Ammon's horn (tissue), 1 donor: ENCODE measurements around the gene THBD.

Experiments
- DNase-seq: peaks from one replicate; pipeline ENCODE4 v3.0.0-alpha.2; 2016; ENCODE audit warnings: low spot score

THBD gene, protein sequence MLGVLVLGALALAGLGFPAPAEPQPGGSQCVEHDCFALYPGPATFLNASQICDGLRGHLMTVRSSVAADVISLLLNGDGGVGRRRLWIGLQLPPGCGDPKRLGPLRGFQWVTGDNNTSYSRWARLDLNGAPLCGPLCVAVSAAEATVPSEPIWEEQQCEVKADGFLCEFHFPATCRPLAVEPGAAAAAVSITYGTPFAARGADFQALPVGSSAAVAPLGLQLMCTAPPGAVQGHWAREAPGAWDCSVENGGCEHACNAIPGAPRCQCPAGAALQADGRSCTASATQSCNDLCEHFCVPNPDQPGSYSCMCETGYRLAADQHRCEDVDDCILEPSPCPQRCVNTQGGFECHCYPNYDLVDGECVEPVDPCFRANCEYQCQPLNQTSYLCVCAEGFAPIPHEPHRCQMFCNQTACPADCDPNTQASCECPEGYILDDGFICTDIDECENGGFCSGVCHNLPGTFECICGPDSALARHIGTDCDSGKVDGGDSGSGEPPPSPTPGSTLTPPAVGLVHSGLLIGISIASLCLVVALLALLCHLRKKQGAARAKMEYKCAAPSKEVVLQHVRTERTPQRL

GRCh38 chr20:23049201-23050075 lies at the start of gene THBD:
Gene THBD, minus strand, starts transcription at chr20:23049672. Its CDS starts 168 bp downstream, at chr20:23049504.
- no peak for DNase-seq

- DNase-seq = no peak
Observed at GRCh38 chr20:23097636-23098580, 48.4 kb upstream of the THBD start.

GRCh38 chr20:23096986-23097520 lies 47.6 kb upstream of the THBD start:
- no peak for DNase-seq

DNA sequence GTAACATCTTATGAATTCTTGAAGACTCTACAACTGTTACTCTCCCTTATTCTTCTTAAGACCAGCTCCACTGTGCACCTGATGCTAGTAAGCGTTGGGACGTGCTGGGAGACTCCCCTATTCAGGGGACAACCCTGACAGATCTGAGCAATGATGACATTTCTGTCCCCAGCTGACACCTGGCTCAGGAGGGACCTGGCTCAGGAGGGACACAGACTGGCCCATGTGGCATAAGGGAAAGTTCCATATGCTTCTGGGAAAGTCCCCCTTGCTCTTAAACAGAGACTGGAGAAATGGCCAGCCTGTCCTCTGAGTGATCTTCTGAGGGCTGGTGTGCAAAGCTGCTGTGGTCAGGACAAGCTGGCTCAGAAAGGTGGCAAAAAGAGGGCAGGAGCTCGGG lies 46.6 kb upstream of the THBD start:
- DNase-seq = no peak

DNA sequence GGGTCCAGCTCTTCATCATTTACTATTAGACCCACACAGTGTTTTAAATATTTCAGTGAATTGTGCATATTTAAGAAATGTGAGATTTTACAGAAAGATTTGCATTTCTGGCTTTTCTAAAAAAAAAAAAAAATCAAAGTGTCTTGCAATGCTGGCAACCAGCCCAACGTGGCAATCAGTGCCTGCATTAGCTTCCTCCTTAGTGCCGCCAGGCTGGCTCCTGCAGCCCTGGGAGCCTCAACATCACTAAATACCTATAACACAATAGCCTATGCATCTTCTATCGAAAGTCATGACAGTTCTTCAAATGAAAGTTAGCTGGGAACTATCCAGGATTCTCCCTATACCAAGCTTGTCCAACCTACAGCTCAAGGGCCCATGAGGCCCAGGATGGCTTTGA lies 46.0 kb upstream of the THBD start:
- no peak for DNase-seq

GRCh38 chr20:23094927-23095326 lies 45.5 kb upstream of the THBD start:
- DNase-seq = no peak

DNA sequence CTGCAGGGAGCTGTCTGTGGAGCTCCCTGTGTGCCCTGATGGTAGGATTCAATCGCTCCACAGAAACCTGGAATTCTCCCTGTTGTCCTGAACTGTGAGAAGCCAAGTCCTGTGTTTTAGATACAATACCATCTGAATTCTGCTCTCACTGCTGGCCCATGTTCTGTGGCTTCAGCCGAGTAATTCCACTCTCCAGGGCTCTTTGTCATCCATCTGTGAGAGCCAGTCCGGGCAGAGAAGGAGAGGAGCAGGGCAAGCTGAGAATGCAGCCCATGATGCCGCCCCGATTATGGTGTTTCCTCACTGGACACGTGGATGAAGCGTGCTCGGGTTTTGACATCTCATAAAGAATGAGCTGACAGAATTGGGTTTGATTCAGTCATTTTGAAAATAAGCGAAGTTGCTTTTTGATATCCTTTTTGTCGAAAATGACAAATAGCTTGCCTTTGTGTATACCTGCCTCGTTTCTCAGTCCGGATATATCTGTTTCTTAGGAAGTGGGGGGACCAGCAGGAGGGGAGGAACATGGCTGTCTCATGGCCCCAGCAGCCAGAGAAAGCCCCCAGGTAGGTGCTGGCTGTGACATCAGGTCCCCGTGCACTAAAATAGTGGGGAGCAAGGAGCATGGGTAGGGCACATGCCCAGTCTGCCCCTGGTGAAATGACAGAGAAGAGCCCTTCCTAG lies 44.9 kb upstream of the THBD start:
- DNase-seq = no peak

- DNase-seq = no peak
Observed at GRCh38 chr20:23093613-23094012, 44.1 kb upstream of the THBD start.

DNA sequence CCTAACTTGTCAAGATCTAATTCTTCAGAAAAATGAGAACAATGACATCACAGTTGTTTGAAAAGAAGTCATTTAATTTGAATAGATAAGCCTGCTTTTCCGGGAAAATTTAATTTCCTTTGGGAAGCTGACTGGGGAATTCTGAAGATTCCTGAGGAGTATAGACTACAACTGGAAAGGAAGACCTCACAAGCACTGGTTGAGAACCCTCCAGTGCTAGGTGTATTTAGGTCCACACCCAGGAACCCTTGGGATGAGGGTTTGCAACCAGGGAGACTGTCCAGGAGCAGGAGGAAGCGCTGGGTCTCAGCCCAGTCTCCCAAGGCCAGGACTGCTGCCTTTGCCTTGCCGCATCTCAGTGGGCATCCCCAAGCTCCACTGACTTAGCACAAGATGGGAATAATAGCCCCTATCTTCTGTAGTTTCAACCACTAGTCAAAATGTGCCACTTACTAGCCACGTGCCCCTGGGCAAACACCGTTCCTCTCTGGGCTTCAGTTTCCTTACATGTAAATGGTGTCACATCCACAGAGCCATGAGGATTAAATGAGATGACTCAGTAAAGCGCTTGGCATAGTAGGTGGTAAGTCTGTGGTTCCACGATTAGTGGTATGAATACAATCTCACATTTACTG lies 43.5 kb upstream of the THBD start:
- no peak for DNase-seq

GRCh38 chr20:23092384-23092756 lies 42.9 kb upstream of the THBD start:
- no peak for DNase-seq

- DNase-seq = no peak
Observed at GRCh38 chr20:23091721-23092383, 42.4 kb upstream of the THBD start.

GRCh38 chr20:23090878-23091277 lies 41.4 kb upstream of the THBD start:
- no peak for DNase-seq

DNA sequence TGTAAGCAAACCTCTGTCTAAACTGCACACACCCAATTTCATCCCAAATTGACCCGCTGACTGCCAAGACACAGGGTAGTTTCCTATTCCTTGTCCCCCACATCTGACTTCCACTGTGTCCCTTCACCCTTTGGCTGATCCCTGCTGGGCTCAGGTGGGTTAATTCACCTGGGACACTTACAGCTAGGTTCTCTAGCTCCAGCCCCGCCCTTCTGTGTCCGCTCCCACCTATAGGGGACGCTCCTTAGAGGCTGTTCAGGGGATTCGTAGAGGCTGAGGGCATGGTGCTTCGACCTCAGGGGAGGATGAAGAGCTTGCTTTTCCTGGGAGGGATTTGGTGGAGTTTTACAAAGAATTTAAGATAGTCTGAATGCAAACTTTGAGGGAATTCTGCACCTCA lies 40.7 kb upstream of the THBD start:
- no peak for DNase-seq

GRCh38 chr20:23088866-23089265 lies 39.4 kb upstream of the THBD start:
- DNase-seq = no peak

- DNase-seq = no peak
Observed at GRCh38 chr20:23087587-23088251, 38.2 kb upstream of the THBD start.

DNA sequence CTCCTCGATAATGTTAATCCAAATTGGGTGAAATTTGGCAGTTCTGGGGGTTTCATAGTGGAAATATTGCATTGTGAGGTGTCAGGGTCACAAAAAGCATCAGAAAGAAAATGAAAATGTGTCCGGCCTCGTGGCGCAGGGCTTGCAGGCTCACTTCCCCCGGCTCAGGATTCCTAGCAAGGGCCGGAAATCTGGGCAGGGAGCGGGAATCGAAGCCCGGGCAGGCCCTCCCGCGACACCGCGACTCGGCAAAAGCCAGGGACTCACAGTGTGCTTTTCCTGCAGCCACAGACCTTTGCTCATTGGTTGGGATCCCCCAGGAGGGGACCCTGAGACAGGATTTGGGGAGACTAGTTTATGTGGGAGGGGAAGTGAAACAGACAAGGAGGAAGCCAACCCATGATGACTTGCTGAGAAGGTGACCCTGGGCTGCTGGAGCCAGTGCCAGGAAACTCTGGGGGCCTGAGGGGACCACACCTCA lies 37.5 kb upstream of the THBD start:
- no peak for DNase-seq

- no peak for DNase-seq
Observed at GRCh38 chr20:23086056-23086566, 36.6 kb upstream of the THBD start, which contains the start of gene CD93. Gene CD93, minus strand, starts transcription at chr20:23086324. Its CDS starts 132 bp downstream, at chr20:23086192.

DNA sequence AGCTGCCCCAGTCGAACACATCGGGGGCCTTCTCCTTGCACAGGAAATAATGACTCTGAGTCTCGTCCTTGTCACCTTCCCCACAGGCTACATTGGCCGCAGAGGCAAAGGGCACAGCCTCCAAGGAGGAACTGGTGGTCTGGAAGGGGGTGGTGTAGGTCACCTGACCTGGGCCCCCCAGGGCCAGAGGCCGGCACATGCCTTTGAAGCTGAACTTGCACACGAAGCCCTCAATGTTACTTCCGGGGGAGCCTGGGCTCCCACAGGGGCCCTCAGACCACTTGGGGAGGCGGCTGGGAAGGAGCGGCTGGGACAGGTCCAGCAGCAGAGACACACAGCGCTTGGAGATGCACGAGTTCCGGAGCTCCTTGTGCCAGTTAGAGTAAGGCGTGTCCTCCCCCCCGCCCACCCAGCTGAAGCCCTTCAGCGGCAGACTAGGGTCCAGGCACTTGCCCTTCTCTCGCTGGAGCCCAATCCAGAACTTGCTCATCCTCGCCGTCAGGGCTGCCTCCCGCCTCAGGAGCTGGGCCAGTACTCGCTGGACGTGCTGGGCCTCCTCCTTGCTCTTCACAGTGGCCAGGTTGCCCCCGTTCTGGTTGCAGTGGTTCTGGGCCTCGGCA lies 36.1 kb upstream of the THBD start:
- DNase-seq = no peak
